ENCODE measurements around the gene IRF1.

The IRF1 gene

GRCh38 chr5:132437604-132438266 is 52.8 kb downstream of the IRF1 start:
- peak; percentile 94 for DNase-seq

GRCh38 chr5:132436936-132437335 is 53.6 kb downstream of the IRF1 start:
- no peak for DNase-seq

DNA sequence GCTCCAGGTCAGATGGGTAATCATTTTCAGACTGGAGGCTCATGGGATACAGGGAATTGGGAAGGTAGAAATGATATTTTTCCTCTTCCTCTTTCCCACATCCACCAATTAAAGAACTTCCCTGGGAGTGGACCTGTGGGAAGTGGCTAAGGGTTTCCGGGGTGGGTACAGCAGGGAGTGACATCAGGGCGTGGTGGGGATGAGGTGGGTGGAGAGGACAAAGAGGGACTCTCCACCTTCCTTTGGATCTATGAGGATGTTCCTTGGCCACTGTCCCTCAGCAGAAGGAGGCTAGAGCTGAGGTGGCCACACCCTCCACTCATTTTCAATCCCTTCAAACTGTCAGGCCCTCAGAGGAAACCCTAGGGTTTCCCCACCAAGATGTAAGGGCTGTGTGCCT is 54.7 kb downstream of the IRF1 start:
- DNase-seq, result no peak

GRCh38 chr5:132435447-132435846 is 55.1 kb downstream of the IRF1 start:
- DNase-seq, result no peak

DNA sequence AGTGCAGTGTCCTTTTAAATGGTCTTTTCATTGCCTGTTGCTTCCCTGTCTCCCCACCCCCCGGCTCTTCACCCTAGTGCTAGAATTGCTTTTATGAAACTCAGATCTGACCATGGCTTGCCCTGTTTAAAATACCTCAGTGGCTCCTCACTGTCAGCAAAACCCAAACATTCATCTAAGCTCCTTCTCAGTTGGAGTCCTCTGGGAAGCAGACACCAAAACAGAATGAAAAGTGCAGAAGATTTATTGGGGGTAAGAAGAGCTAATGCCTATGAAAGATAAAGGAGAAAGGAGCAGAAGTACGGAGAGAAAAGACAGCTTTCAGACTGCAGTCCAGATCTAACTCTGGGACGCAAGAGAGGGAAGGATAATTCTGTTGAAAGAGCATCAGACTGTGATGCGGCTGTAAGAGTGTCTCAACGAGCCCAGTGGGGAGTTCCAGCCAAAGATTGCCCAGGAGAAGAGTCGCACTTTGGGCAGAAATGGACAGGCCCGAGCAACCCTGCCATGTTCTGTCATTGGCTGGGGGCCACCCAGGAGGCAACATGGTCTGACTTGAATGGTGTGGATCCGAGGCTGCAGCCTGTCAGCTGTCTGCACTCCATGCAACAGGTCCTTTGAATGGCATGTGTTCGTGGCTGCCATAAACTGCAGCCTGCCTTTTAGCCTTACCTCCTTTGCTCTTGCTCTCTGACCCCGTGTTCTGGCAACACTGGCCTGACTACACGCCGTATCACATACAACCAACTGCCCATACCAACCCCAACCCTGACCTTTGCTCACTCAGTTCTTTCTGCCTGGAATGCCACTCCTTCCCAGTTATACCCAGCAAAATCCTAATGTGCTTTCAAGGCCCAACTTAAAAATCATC is 55.9 kb downstream of the IRF1 start:
- DNase-seq, result peak; percentile 26

- DNase-seq, result no peak
These were observed 57.4 kb downstream of the IRF1 start for GRCh38 chr5:132433141-132433540.

DNA sequence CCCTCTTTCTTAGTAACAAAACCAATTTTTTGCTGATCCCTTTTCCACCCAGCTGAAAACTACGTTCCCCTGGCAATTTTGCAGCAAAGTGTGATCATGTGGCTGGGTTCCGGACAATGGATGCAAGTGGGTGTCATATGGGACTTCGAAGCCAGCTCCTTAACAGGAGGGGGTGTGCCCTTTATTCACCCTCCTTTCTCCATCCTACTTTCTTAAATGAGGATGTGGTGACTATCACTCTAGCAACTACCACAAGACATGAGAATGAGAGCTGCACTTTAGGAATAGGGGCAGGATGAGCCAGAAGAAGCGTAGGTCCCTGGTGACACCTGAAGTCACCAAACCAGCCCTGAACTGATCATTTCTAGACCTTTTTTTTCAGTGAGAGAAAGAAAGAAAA is 58.9 kb downstream of the IRF1 start:
- no peak for DNase-seq
